H1 (cell line): Measurements from ENCODE around the gene GLIPR2. TPM values are rescaled to one million over a fixed set of nuclear protein-coding genes. Genes with fewer than 3 reads are reported as not detected.

Experiments
- CTCF ChIA-PET: fragments of 300-600 bp; sonication (Branson Sonifier 250); formaldehyde crosslinking; loops from one replicate; lab custom pipeline; 2021; ENCODE audit not compliant: partially characterized antibody; lab: Charles Lee
- POLR2A ChIA-PET: fragments of 300-600 bp; sonication (Branson Sonifier 250); formaldehyde crosslinking; loops from one replicate; lab custom pipeline; 2021; ENCODE audit warnings: inconsistent platforms; ENCODE audit not compliant: partially characterized antibody; lab: Charles Lee
- DNase-seq, 2 experiments: peaks; one replicate each; pipeline versions ENCODE4 v3.0.0 to v3.0.0-alpha.2; 2010 to 2022; ENCODE audit warnings: low spot score in 2 of 2, low read depth in 1 of 2, mixed read lengths in 1 of 2
- FAIRE-seq: peaks from 2 replicates; lab custom pipeline; 2011; peaks lifted over from hg19 to GRCh38; lab: Jason Lieb, UNC
- H2AFZ ChIP-seq: 2 replicates; pipeline ENCODE4 v1.8.1; 2012; ENCODE audit warnings: low read length, inconsistent platforms
- H2AK5ac ChIP-seq: 2 replicates; pipeline ENCODE4 v1.6.1; 2013; ENCODE audit warnings: low read depth, low read length
- H2BK120ac ChIP-seq: replicated peaks from 2 replicates; pipeline ENCODE3; 2013; ENCODE audit warnings: low read depth, low read length, inconsistent platforms
- H2BK12ac ChIP-seq: 2 replicates; pipeline ENCODE4 v1.6.1; 2013; ENCODE audit warnings: low read depth, low read length
- H2BK15ac ChIP-seq: 2 replicates; pipeline ENCODE4 v1.6.1; 2013; ENCODE audit warnings: low read length
- H2BK20ac ChIP-seq: 2 replicates; pipeline ENCODE4 v1.6.1; 2013; ENCODE audit warnings: low read length
- H2BK5ac ChIP-seq: 2 replicates; pipeline ENCODE4 v1.6.1; 2013; ENCODE audit warnings: low read depth, low read length
- H3K14ac ChIP-seq: 2 replicates; pipeline ENCODE4 v1.6.1; 2013; ENCODE audit warnings: inconsistent platforms; ENCODE audit not compliant: insufficient read length
- H3K18ac ChIP-seq: 2 replicates; pipeline ENCODE4 v1.6.1; 2013; ENCODE audit warnings: low read length; ENCODE audit errors: extremely low read depth
- H3K23ac ChIP-seq: 2 replicates; pipeline ENCODE4 v1.6.1; 2013; ENCODE audit warnings: inconsistent platforms; ENCODE audit not compliant: insufficient read length
- H3K23me2 ChIP-seq: 2 replicates; pipeline ENCODE4 v1.6.1; 2013; ENCODE audit warnings: low read depth, low read length
- H3K27ac ChIP-seq: 2 replicates; pipeline ENCODE4 v1.6.1; 2011; ENCODE audit warnings: low read depth, low read length, inconsistent platforms
- H3K27me3 ChIP-seq, 4 experiments: replicated peaks in 1 of 4; 1 replicate in 1 of 4; 2 replicates in 3 of 4; pipeline versions ENCODE4 v1.6.1 to v1.8.1; 2011 to 2013; ENCODE audit warnings: low read length in 3 of 4, mild to moderate bottlenecking in 3 of 4, inconsistent platforms in 2 of 4, mixed read lengths in 2 of 4, moderate library complexity in 1 of 4; ENCODE audit not compliant: control insufficient read depth in 3 of 4, insufficient read depth in 3 of 4; ENCODE audit errors: extremely low read depth in 1 of 4
- H3K36me3 ChIP-seq, 4 experiments: 2 replicates each; pipeline versions ENCODE4 v1.6.1 to v1.8.1; 2011 to 2013; ENCODE audit warnings: mild to moderate bottlenecking in 4 of 4, low read length in 3 of 4, moderate library complexity in 2 of 4, control low read depth in 1 of 4, inconsistent platforms in 1 of 4; ENCODE audit not compliant: insufficient read depth in 4 of 4, control insufficient read depth in 2 of 4
- H3K4ac ChIP-seq: replicated peaks from 2 replicates; pipeline ENCODE3; 2013; ENCODE audit warnings: low read length, low read depth, mixed read lengths, inconsistent platforms; ENCODE audit not compliant: insufficient read length
- H3K4me1 ChIP-seq, 4 experiments: replicated peaks in 1 of 4; 1 replicate in 1 of 4; 2 replicates in 3 of 4; pipeline versions ENCODE4 v1.6.1 to v1.8.1; 2011 to 2013; ENCODE audit warnings: low read length in 3 of 4, inconsistent platforms in 2 of 4, mixed read lengths in 1 of 4; ENCODE audit not compliant: insufficient read depth in 4 of 4, control insufficient read depth in 3 of 4
- H3K4me2 ChIP-seq, 2 experiments: 2 replicates each; pipeline versions ENCODE4 v1.6.1 to v1.8.1; 2011 to 2013; ENCODE audit warnings: low read depth in 2 of 2, low read length in 2 of 2, control low read depth in 1 of 2, inconsistent platforms in 1 of 2, mild to moderate bottlenecking in 1 of 2; ENCODE audit not compliant: insufficient read depth in 1 of 2
- H3K4me3 ChIP-seq, 4 experiments: fragments of 200-600, 300-600 bp in 1 of 4; sonication (generic), shearing (Covaris generic), sonication (Bioruptor Twin) in 1 of 4; 2 replicates each; pipeline versions ENCODE4 v1.5.1 to v1.8.1; 2011 to 2016; ENCODE audit warnings: low read length in 4 of 4, low read depth in 3 of 4, control low read depth in 2 of 4, inconsistent platforms in 2 of 4, mild to moderate bottlenecking in 2 of 4, mixed read lengths in 1 of 4, moderate library complexity in 1 of 4; ENCODE audit not compliant: insufficient read depth in 2 of 4; ENCODE audit errors: extremely low read depth in 1 of 4
- H3K56ac ChIP-seq: replicated peaks from 2 replicates; pipeline ENCODE3; 2013; ENCODE audit warnings: low read depth, mild to moderate bottlenecking, mixed read lengths, low read length, inconsistent platforms; ENCODE audit not compliant: insufficient read length
- H3K79me1 ChIP-seq: 2 replicates; pipeline ENCODE4 v1.6.1; 2013; ENCODE audit warnings: low read depth, low read length, control low read depth
- H3K79me2 ChIP-seq, 2 experiments: 2 replicates each; pipeline versions ENCODE4 v1.6.1 to v1.8.1; 2012 to 2013; ENCODE audit warnings: low read length in 2 of 2, mild to moderate bottlenecking in 2 of 2, inconsistent platforms in 1 of 2; ENCODE audit not compliant: insufficient read depth in 2 of 2, control insufficient read depth in 1 of 2
- H3K9ac ChIP-seq, 4 experiments: replicated peaks in 1 of 4; 1 replicate in 1 of 4; 2 replicates in 3 of 4; pipeline versions ENCODE4 v1.6.1 to v1.8.1; 2011 to 2013; ENCODE audit warnings: low read depth in 3 of 4, low read length in 3 of 4, control low read depth in 2 of 4, mild to moderate bottlenecking in 2 of 4, moderate library complexity in 2 of 4, inconsistent platforms in 1 of 4; ENCODE audit errors: extremely low read depth in 1 of 4
- H3K9me3 ChIP-seq, 2 experiments: 2 replicates each; pipeline versions ENCODE4 v1.6.1 to v1.8.1; 2012 to 2013; ENCODE audit warnings: mild to moderate bottlenecking in 2 of 2, moderate library complexity in 2 of 2, control low read depth in 1 of 2, inconsistent platforms in 1 of 2, low read depth in 1 of 2, low read length in 1 of 2, mixed read lengths in 1 of 2; ENCODE audit not compliant: insufficient read depth in 2 of 2
- H4K20me1 ChIP-seq, 2 experiments: replicated peaks in 1 of 2; 2 replicates each; pipeline versions ENCODE3 to v1.8.1; 2011 to 2013; ENCODE audit warnings: inconsistent platforms in 2 of 2, low read length in 2 of 2, mild to moderate bottlenecking in 1 of 2; ENCODE audit not compliant: insufficient read depth in 2 of 2, control insufficient read depth in 1 of 2
- H4K5ac ChIP-seq: 2 replicates; pipeline ENCODE4 v1.6.1; 2013; ENCODE audit warnings: low read length, low read depth, mixed read lengths, inconsistent platforms; ENCODE audit not compliant: insufficient read length
- H4K8ac ChIP-seq: 2 replicates; pipeline ENCODE4 v1.8.0; 2013; ENCODE audit warnings: mild to moderate bottlenecking, moderate library complexity, low read length, inconsistent platforms; ENCODE audit not compliant: insufficient read depth; ENCODE audit errors: extremely low read depth
- H4K91ac ChIP-seq: replicated peaks from 2 replicates; pipeline ENCODE3; 2013; ENCODE audit warnings: low read length, mixed read lengths, inconsistent platforms; ENCODE audit not compliant: insufficient read length
- CBX5 ChIP-seq: fragments of 300-800, 300-1000 bp; sonication (generic); IDR thresholded peaks from 2 replicates; pipeline ENCODE4 v1.7.1; 2016; ENCODE audit warnings: antibody characterized with exemption, low read length, low read depth
- EZH2 ChIP-seq: fragments of 200-600 bp; sonication (generic); IDR thresholded peaks from 2 replicates; pipeline ENCODE4 v1.7.1; 2012; ENCODE audit warnings: low read depth, mild to moderate bottlenecking, moderate library complexity, low read length, inconsistent platforms; ENCODE audit not compliant: severe bottlenecking
- KDM1A ChIP-seq: fragments of 200-600, 300-600 bp; sonication (generic); IDR thresholded peaks from 2 replicates; pipeline ENCODE4 v1.7.1; 2016; ENCODE audit warnings: mild to moderate bottlenecking, low read length, borderline replicate concordance
- NANOG ChIP-seq: IDR thresholded peaks from 2 replicates; pipeline ENCODE4 v1.6.1; 2011; ENCODE audit warnings: low read length, low read depth, mild to moderate bottlenecking, inconsistent platforms; ENCODE audit not compliant: insufficient read depth, poor library complexity, severe bottlenecking
- POLR2AphosphoS5 ChIP-seq: IDR thresholded peaks from 2 replicates; pipeline ENCODE4 v1.6.1; 2011; ENCODE audit warnings: low read depth, low read length
- TAF1 ChIP-seq: IDR thresholded peaks from 2 replicates; pipeline ENCODE4 v1.6.1; 2011; ENCODE audit warnings: mild to moderate bottlenecking, low read depth, low read length
- TBP ChIP-seq: IDR thresholded peaks from 2 replicates; pipeline ENCODE4 v1.6.1; 2011; ENCODE audit warnings: low read depth, low read length, improper control_type of control experiment
- TEAD4 ChIP-seq: IDR thresholded peaks from 2 replicates; pipeline ENCODE4 v1.6.1; 2012; ENCODE audit warnings: low read depth, low read length, inconsistent platforms, mixed read lengths
- WGBS, 2 experiments: shearing (Covaris generic) in 1 of 2; methylation state at CpG; one replicate each; pipeline versions ENCODE4 v1.1.6 to v1.1.7; 2013 to 2015; ENCODE audit warnings: low lambda C conversion rate in 2 of 2, mixed read lengths in 2 of 2, inconsistent platforms in 1 of 2, low coverage in 1 of 2, missing lambda C conversion rate in 1 of 2; ENCODE audit not compliant: insufficient replicate concordance in 2 of 2, insufficient coverage in 1 of 2, insufficient read length in 1 of 2; ENCODE audit errors: extremely low coverage in 1 of 2, missing lambda C conversion rate in 1 of 2; 5-methylcytosine and 5-hydroxymethylcytosine counted together
- polyA plus RNA-seq, 7 experiments: library from polyadenylated mRNA; depleted of rRNA in 3 of 7; stranded (reverse) in 5 of 7; unstranded in 2 of 7; fragments of >200 nt in 5 of 7; fragments of 200-250 nt in 2 of 7; gene quantifications; 1 replicate in 5 of 7; 2 replicates in 1 of 7; 4 replicates in 1 of 7; pipeline versions ENCODE4 v1.2.1 to v1.2.3, GENCODE V29; 2011 to 2013; ENCODE audit warnings: missing spikeins in 2 of 7, mixed read lengths in 2 of 7
- total RNA-seq: library from RNA; stranded (reverse); fragmentation: NEBNext Ultra II Directional; extraction: Animal tissue kit (Norgen Biotek cat#: 25700); gene quantifications from 2 replicates; pipeline ENCODE4 v1.2.1, GENCODE V29; 2021

The GLIPR2 gene
- total and polyA plus RNA-seq, 2 of the 8 experiments (the other 6 are each of a cell fraction or from before 2014, with no cell fraction given): 7.9 to 12.0 TPM

- Histone ChIP-seq H3K36me3 (peaks cover 11 to 62% (median 36%) of the 10 kb centered on the region in 4 experiments), H2BK120ac (no peak overlapping the region), H3K23ac (no peak overlapping the region), H3K4me3 (no peak overlapping the region), H2BK5ac (no peak overlapping the region), H2AFZ (no peak overlapping the region), H2AK5ac (no peak overlapping the region), H2BK15ac (no peak overlapping the region), H3K4me2 (no peak overlapping the region), H3K4ac (no peak overlapping the region), H4K91ac (no peak overlapping the region), H4K8ac (no peak overlapping the region), H4K20me1 (peaks cover 10 to 32% of the 10 kb centered on the region in 2 experiments), H3K79me1 (peaks cover 11% of the 10 kb centered on the region), H2BK12ac (no peak overlapping the region), H3K23me2 (no peaks in the 10 kb centered on the region), H4K5ac (no peak overlapping the region), H3K18ac (no peak overlapping the region), H3K27ac (no peak overlapping the region), H3K9me3 (no peaks in the 10 kb centered on the region), H3K56ac (no peak overlapping the region), H3K79me2 (peaks cover 3 to 35% of the 10 kb centered on the region in 2 experiments; a peak in 2 of 4 replicates), H3K4me1 (no peaks in the 10 kb centered on the region; a peak in 1 of 7 replicates), H3K14ac (no peak overlapping the region), H3K27me3 (no peaks in the 10 kb centered on the region), H2BK20ac (no peak overlapping the region), H3K9ac (no peak overlapping the region)
- FAIRE-seq (no peak), DNase-seq (no peak)
- POLR2A ChIA-PET: interaction anchor here (1.3 to 1.8 kb wide), 5 partner anchors 9 to 22 kb away, joined by 4 to 8 read pairs (median 5); partner anchors contain the start of gene CLTA
- TF ChIP-seq TBP: no peak
- no peak for TF ChIP-seq KDM1A
- TF ChIP-seq NANOG: no peak
- TF ChIP-seq EZH2: no peak
- TF ChIP-seq TEAD4: no peak
- no peak for TF ChIP-seq TAF1
- no peak for TF ChIP-seq POLR2AphosphoS5
- TF ChIP-seq CBX5: no peak
- CTCF ChIA-PET: interaction anchor here (0.6 to 1.9 kb wide), 4 partner anchors 9 to 133 kb away, joined by 3 to 6 read pairs (median 4); no protein-coding TSS in a partner anchor
- WGBS, 2 experiments: 87% methylated on average over 4 of the region's 4 CpGs; no CpG with 5 or more reads in 1 of the 2 experiments
Observed at GRCh38 chr9:36213387-36213786, 76.9 kb downstream of the GLIPR2 start.
